GM12892 (cell line): ENCODE results near the gene LAMA1. TPM values are rescaled to one million over a fixed set of nuclear protein-coding genes. Genes with fewer than 3 reads are reported as not detected.
"Not testable (repeated sequence)": the region's sequence is repeated elsewhere in the genome, so short reads cannot be mapped to it uniquely, and the experiment has no call there.

ENCODE experiments used
- DNase-seq: peaks from one replicate; pipeline ENCODE4 v3.0.0; 2011; ENCODE audit not compliant: insufficient read length
- FAIRE-seq: peaks from 2 replicates; lab custom pipeline; 2011; peaks lifted over from hg19 to GRCh38; lab: Jason Lieb, UNC
- POLR2A ChIP-seq: IDR thresholded peaks from 2 replicates; pipeline ENCODE4 v1.6.1; 2011; ENCODE audit warnings: low read depth, low read length, control low read depth
- POLR2AphosphoS5 ChIP-seq: IDR thresholded peaks from 2 replicates; pipeline ENCODE4 v1.6.1; 2011; ENCODE audit warnings: low read depth, low read length, control low read depth
- TAF1 ChIP-seq: IDR thresholded peaks from 2 replicates; pipeline ENCODE4 v1.6.1; 2011; ENCODE audit warnings: low read depth, mild to moderate bottlenecking, control low read depth, low read length, borderline replicate concordance
- polyA plus RNA-seq: library from polyadenylated mRNA; unstranded; fragments of >200 nt; gene quantifications from one replicate; pipeline ENCODE4 v1.2.1, GENCODE V29; 2012; ENCODE audit warnings: missing spikeins, inconsistent platforms; ENCODE audit not compliant: missing spikeins

LAMA1 gene, protein sequence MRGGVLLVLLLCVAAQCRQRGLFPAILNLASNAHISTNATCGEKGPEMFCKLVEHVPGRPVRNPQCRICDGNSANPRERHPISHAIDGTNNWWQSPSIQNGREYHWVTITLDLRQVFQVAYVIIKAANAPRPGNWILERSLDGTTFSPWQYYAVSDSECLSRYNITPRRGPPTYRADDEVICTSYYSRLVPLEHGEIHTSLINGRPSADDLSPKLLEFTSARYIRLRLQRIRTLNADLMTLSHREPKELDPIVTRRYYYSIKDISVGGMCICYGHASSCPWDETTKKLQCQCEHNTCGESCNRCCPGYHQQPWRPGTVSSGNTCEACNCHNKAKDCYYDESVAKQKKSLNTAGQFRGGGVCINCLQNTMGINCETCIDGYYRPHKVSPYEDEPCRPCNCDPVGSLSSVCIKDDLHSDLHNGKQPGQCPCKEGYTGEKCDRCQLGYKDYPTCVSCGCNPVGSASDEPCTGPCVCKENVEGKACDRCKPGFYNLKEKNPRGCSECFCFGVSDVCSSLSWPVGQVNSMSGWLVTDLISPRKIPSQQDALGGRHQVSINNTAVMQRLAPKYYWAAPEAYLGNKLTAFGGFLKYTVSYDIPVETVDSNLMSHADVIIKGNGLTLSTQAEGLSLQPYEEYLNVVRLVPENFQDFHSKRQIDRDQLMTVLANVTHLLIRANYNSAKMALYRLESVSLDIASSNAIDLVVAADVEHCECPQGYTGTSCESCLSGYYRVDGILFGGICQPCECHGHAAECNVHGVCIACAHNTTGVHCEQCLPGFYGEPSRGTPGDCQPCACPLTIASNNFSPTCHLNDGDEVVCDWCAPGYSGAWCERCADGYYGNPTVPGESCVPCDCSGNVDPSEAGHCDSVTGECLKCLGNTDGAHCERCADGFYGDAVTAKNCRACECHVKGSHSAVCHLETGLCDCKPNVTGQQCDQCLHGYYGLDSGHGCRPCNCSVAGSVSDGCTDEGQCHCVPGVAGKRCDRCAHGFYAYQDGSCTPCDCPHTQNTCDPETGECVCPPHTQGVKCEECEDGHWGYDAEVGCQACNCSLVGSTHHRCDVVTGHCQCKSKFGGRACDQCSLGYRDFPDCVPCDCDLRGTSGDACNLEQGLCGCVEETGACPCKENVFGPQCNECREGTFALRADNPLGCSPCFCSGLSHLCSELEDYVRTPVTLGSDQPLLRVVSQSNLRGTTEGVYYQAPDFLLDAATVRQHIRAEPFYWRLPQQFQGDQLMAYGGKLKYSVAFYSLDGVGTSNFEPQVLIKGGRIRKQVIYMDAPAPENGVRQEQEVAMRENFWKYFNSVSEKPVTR (N-terminal part only)
- not detected for polyA plus RNA-seq

DNA sequence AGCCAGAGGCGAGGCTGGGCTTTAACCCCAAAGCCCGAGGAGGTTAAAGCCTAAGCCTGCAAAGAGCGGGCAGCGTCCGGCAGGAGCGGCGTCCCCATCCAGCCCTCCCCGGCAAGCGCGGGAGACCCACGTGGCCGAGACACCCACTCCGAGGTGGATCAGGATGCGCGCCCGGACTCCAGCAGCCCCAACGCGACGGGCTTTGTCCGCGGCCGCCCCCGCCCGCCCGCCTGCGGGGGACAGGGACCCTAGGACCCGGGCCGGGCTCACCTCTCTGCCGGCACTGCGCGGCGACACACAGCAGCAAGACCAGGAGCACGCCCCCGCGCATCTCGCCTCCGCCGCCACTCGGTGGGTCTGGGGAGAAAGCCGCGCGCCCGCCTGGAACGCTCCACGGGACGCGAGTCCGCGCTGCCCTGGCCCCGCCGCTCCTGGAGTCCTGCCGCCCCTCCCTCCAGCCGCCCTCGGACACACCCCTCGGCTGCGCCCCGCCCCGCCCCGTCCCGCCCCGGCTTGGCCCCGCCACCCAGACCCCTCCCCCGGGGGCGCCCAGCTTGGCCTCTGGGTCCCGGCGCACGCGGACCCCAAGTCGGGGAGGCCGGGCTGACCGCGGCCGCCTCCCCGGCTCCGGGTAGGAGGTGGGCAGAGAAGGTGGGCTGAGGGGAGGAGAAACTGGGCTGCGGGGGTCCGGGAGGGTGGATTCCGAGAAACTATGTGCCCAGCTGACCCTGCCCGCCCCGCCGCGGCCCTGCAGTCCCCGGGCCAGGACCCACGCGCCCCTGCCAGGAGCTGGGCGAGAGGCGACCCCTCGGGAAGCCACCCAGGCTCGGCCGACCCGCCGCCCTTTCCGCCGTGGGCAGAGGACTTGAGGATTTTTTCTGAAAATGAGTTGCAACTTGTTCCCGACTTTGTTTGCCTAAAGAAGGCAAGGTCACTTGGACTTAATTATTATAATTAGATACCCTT is at the start of gene LAMA1:
Gene LAMA1, minus strand, starts transcription at position 408 of the 966 bp plus-strand sequence. Its CDS starts 77 bp downstream, at position 331.
- TF ChIP-seq TAF1 (no peak), POLR2AphosphoS5 (no peak), POLR2A (no peak)
- DNase-seq (no peak), FAIRE-seq (no peak)

DNA sequence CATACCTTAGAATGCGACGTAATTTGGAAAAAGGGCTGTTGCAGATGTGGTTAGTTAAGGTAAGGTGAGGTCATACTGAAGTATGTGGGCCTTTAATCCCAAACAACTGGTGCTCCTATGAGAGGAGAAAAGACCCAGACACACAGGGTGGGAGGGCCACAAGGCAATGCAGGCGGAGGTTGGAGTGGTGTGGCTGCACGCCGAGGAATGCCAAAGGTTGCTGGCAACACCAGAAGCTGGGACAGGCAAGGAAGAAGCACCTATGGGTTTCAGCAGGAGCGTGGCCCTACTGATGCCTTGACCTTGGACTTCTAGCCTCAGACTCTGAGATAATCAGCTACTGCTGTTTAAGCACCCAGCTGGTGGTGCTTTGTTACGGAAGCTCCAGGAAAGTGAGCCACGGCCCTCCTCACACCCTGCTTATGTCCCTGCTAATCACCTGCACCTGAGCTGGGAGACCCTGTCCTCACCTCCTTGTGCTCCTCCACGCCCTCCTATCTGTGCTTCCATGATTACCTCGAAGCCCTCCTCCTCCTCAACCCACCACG is 48.3 kb upstream of the LAMA1 start:
- TF ChIP-seq POLR2AphosphoS5 (no peak), TAF1 (no peak)
- FAIRE-seq, result no peak
- no peak for DNase-seq

DNA sequence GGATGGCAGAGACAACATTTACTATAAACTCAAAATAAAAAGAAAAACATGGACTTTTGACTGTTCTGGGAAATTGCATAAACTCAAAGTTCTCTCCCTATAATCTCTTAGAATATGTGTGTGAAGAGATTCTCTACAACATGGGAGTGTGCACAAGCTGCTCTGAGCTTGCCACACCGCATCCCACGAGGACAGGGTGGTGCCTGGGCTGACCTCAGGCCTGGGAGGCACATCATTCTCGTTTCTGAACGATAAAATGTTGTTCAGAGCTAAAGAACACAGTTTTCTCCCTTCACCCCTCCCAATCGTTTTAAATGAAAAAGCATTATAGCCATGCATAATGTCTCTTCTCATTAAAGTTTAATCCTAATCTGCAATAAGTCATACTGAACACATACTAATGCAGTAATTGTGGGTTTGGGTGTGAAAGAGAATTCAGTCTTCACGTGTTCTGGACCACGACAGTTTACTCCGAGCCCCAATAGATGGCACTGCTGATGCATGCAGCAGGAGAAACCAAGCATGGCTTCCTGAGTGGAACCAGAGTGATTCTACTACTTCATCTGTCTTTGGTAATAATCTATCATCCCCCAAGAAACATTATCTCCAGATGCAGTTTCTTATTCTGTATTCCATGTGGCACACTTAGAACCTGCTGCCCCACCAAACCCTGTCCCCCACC is 46.9 kb upstream of the LAMA1 start:
- TF ChIP-seq POLR2AphosphoS5 (no peak), POLR2A (no peak), TAF1 (no peak)
- no peak for FAIRE-seq
- DNase-seq, result no peak

DNA sequence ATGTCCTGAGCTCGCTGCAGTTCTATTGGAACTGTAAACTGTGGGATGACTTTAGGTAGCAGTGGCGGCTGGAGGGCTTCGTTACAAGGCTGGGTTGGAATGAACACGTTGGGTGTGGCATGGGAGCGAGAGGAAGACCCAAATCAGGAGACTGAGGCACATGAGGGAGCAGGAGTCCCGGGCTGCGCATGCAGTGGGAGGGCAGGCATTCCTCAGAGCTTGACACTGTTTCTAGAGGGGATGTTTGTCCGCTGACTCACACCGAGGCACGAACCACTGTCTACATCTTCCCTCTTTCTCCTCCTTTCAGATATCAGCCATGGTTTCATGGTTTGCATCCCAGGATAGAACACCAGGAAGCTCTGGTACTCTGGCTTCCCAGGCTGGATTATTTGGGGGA is 40.6 kb upstream of the LAMA1 start:
- TF ChIP-seq POLR2AphosphoS5, result no peak
- TF ChIP-seq TAF1, result no peak
- no peak for TF ChIP-seq POLR2A
- no peak for FAIRE-seq
- no peak for DNase-seq

DNA sequence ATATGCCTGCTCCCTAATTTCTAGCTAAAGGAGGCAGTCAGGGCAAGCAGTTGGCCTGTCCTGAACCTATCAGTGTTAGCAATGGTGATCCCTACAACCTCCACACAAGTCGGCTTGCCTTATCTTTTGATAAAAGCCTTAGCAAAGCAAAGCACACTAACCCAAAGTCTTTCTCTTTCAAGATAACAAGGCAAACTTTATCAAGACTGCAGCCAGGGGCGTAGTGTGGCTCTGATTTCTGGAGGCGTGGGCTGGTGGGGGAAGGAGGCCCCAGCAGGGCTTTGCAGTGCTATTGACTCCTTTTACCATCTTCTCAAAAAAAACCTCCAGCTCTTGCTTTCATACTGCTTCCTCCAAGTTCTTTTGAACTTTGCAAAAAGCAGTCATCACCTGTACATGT is 40.2 kb upstream of the LAMA1 start:
- TF ChIP-seq POLR2A (no peak), TAF1 (no peak), POLR2AphosphoS5 (no peak)
- no peak for FAIRE-seq
- DNase-seq, result no peak

DNA sequence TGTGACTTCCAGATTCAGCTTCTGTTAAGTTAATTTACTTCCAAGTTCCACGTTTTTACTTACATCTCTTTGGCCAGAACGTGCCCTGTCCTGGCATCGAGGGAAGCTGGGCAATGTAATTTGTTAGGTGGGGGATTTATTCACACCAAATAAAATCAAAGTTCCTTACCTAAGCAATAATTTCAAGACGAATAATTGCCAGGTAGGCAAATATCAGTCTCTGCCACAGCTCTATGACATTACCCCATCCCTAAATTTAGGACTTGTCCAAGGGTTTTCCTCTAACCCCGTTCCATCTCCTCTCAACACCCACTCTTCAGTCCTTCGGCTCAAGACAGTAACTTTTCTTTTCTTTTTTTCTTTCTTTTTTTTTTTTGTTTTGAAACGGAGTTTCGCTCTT is 38.3 kb upstream of the LAMA1 start:
- TF ChIP-seq POLR2AphosphoS5 (no peak), TAF1 (no peak), POLR2A (no peak)
- no peak for FAIRE-seq
- no peak for DNase-seq

DNA sequence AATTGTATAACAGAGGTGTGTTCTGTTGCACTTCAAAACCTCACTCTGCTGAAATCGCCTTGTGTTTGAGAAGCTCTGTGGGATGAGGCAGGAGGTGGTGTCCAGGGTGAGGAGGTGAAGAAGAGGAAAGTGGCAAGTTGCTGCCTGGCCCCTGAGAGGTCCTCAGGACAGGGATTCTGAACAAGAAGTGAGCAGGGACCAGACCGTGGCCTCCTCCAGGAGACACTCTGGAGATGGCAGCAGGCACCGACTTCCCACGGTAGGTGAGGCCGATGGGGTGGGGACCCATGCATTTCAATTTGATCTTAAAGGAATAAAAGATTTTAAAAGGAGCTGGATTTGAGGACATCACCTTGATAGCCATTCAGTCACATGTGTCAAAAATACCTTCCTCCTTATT is 37.5 kb upstream of the LAMA1 start:
- TF ChIP-seq POLR2AphosphoS5 (no peak), POLR2A (no peak), TAF1 (no peak)
- FAIRE-seq, result no peak
- no peak for DNase-seq

DNA sequence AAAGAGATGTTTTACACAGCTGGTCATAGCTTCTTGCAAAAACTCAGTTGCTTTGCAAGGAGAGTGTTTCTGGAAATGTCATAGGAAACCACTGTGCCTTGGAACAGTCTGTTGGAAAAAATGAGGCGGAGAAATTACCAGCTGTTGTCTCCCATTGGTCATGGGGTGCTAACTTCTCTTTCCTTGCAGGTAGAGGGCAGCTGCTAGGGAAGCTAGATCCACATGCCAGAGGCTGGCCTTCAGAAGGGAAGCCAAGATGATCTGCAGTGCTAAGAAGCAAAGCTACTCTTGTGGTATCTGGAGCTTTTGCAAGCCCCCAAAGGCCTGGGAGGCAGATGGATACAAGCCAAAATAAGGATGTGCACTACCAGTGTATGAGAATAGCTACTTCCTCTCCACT is 34.8 kb upstream of the LAMA1 start:
- FAIRE-seq, result no peak
- no peak for TF ChIP-seq POLR2A
- TF ChIP-seq POLR2AphosphoS5, result no peak
- TF ChIP-seq TAF1, result no peak
- DNase-seq, result no peak

DNA sequence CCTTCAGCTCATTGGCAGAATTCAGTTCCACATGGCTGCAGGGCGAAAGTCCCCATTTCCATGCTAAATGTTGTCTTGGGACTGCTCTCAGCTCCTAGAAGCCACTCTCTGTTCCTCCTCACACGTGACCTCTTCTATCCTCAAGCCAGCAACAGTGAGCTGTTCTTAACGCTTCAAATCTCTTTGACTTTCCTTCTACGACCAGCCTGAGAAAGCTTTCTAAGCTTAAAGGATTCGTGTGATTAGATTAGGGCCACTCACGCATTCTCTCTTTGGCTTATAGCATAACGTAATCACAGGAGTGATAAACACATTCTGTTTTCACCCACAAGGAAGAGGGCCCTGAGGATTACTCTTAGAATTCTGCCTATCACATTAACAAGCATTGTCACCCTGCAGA is 29.8 kb upstream of the LAMA1 start:
- DNase-seq, result no peak
- no peak for FAIRE-seq
- TF ChIP-seq TAF1, result no peak
- no peak for TF ChIP-seq POLR2AphosphoS5
- TF ChIP-seq POLR2A, result no peak

DNA sequence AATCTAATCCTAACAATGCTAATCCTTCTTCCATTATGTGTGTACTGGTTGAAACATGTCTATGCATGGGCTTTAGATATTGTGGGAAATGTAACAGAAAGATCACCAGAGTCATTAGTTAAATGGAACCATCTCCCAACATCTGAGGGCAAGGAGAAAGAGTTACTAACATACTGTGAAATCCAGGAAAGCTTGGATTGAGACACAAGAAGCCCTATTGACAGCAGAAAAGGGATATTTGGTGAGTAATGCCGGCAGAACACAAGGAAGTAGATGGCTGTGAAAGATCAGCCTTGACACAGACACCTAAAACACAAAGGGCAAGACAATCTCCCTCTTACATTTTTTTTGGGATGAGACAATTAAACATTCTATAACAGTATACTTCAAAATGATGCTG is 28.5 kb upstream of the LAMA1 start:
- TF ChIP-seq POLR2A, result no peak
- FAIRE-seq (no peak), DNase-seq (no peak)

DNA sequence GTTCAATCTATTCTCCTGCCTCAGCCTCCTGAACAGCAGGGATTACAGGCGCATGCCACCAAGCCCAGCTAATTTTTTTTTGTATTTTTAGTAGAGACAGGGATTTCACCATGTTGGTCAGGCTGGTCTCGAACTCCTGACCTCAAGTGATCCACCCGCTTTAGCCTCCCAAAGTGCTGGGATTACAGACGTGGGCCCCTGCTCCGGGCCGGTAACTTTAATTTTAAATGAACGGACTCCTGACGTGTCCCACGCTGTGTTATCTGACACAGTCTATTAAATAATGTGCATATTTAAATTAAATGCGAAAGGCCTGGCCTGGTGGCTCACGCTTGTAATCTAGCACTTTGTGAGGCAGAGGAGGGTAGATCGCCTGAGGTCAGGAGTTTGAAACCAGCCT is 27.3 kb upstream of the LAMA1 start:
- not testable (repeated sequence) for FAIRE-seq, DNase-seq
